NCI-H748 treated with DMSO at 0.1 percent for 48 hours (cell line): ENCODE data around the gene IL3RA.
"Not testable (repeated sequence)": the region's sequence is repeated elsewhere in the genome, so short reads cannot be mapped to it uniquely, and the experiment has no call there.

Experiments
- DNase-seq: peaks from one replicate; lab custom pipeline; 2025; lab: John Stamatoyannopoulos, UW

The IL3RA gene

GRCh38 chrX:1424147-1424851, 87.7 kb downstream of the IL3RA start:
- DNase-seq, result no peak

GRCh38 chrX:1425381-1425780, 88.8 kb downstream of the IL3RA start:
- DNase-seq, result no peak

GRCh38 chrX:1426321-1426720, 89.7 kb downstream of the IL3RA start:
- not testable (repeated sequence) for DNase-seq

- no peak for DNase-seq
Measured at GRCh38 chrX:1427756-1428155, 91.2 kb downstream of the IL3RA start.

- DNase-seq, result no peak
Measured at GRCh38 chrX:1430451-1430850, 93.9 kb downstream of the IL3RA start.
